ENCODE results near the gene PSMA3. TPM values are rescaled to one million over a fixed set of nuclear protein-coding genes. Genes with fewer than 3 reads are reported as not detected.

PSMA3 gene
- total and polyA plus RNA-seq, 10 of the 15 experiments (the other 5 are each of a cell fraction or from before 2014, with no cell fraction given) = 142 to 936 (median 400) TPM

DNA sequence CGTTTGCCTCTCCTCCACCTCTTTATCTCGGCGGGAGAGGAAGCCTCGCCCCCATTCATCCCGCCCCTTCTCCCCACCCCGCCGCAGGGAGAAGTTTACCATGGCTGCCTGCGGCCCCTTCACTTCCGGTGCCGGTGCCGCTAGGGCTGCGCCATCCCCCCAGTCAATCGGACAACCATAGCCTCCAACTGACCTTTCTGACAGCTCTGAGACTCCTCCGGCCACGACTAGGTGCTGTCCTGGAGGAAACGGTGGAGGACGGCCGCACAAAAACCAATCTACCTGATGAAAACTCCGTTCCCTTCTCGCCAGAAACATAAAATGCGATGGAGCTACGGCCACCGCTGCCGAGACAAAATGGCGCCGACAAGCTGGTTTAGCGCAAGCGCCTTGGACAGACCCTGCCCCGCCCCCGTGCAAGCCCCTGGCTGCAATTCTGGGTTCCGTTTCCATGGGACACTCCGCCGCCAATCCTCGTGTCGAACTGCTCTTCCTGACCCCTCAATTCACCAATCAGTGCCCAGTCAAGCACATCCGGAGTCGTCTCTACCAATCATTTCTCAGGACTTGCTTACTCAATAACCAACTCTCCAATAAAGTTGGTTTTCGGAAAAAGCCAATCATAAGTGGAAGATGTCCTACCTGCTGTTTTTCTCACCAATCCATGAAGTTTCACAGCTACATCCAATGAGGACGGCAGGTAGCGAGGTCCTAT is 53.3 kb downstream of the PSMA3 start (continued):
- TF ChIP-seq NFYA (IDR thresholded peaks at IDR 0.05; ENCODE audit: borderline replicate concordance, low read depth, low read length) (peak; percentile 91), SMAD1 (IDR thresholded peaks at IDR 0.05; ENCODE audit: low read depth, partially characterized antibody) (peak; percentile 88), IRF5 (IDR thresholded peaks at IDR 0.05; ENCODE audit: borderline replicate concordance) (no peak), E4F1 (IDR thresholded peaks at IDR 0.05; ENCODE audit: borderline replicate concordance, partially characterized antibody) (peak; percentile 93), JUNB (IDR thresholded peaks at IDR 0.05) (no peak), WRNIP1 (IDR thresholded peaks at IDR 0.05; ENCODE audit: borderline replicate concordance, low read depth, low read length) (peak; percentile 85; the same call in 1 of the 2 replicates), FOS (IDR thresholded peaks at IDR 0.05; ENCODE audit: borderline replicate concordance, extremely low read depth, insufficient read length) (peak; percentile 98), STAT1 (conservative IDR thresholded peaks at IDR 0.05) (no peak), YBX1 (IDR thresholded peaks at IDR 0.05) (no peak), NFXL1 (IDR thresholded peaks at IDR 0.05; ENCODE audit: borderline replicate concordance) (no peak), EED (IDR thresholded peaks at IDR 0.05; ENCODE audit: low read depth) (no peak), JUND (IDR thresholded peaks at IDR 0.05; ENCODE audit: low read depth, low read length) (no peak), EP300 (IDR thresholded peaks at IDR 0.05; ENCODE audit: borderline replicate concordance in 1 of 2, control insufficient read depth in 1 of 2, low read depth in 2 of 2, low read length in 2 of 2) (no peak), CBX5 (IDR thresholded peaks at IDR 0.05; ENCODE audit: low read depth) (no peak), GATAD2B (conservative IDR thresholded peaks at IDR 0.05; ENCODE audit: low read depth) (0 out of 2 replicates have a peak, but pooled peaks have one; percentile 51), IRF3 (IDR thresholded peaks at IDR 0.05) (peak; percentile 98), ZNF217 (IDR thresholded peaks at IDR 0.05) (no peak), IKZF1 (conservative IDR thresholded peaks at IDR 0.05) (peak; percentile 99), ZNF384 (IDR thresholded peaks at IDR 0.05; ENCODE audit: borderline replicate concordance, low read depth, low read length) (peak; percentile 20; the same call in 1 of the 2 replicates), ZZZ3 (IDR thresholded peaks at IDR 0.05; ENCODE audit: control insufficient read depth, insufficient read length, low read depth) (no peak), NR2C1 (IDR thresholded peaks at IDR 0.05) (peak; percentile 59)
- TF ChIP-seq, protein P1, sequence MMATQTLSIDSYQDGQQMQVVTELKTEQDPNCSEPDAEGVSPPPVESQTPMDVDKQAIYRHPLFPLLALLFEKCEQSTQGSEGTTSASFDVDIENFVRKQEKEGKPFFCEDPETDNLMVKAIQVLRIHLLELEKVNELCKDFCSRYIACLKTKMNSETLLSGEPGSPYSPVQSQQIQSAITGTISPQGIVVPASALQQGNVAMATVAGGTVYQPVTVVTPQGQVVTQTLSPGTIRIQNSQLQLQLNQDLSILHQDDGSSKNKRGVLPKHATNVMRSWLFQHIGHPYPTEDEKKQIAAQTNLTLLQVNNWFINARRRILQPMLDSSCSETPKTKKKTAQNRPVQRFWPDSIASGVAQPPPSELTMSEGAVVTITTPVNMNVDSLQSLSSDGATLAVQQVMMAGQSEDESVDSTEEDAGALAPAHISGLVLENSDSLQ (IDR thresholded peaks at IDR 0.05) = peak; percentile 95
- TF ChIP-seq, protein P2, sequence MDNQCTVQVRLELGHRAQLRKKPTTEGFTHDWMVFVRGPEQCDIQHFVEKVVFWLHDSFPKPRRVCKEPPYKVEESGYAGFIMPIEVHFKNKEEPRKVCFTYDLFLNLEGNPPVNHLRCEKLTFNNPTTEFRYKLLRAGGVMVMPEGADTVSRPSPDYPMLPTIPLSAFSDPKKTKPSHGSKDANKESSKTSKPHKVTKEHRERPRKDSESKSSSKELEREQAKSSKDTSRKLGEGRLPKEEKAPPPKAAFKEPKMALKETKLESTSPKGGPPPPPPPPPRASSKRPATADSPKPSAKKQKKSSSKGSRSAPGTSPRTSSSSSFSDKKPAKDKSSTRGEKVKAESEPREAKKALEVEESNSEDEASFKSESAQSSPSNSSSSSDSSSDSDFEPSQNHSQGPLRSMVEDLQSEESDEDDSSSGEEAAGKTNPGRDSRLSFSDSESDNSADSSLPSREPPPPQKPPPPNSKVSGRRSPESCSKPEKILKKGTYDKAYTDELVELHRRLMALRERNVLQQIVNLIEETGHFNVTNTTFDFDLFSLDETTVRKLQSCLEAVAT (IDR thresholded peaks at IDR 0.05) = peak; percentile 56; the same call in 1 of the 2 replicates
